ENCODE results near the gene EEF2K.
"Not testable (repeated sequence)": the region's sequence is repeated elsewhere in the genome, so short reads cannot be mapped to it uniquely, and the experiment has no call there.

The EEF2K gene

GRCh38 chr16:22206013-22206841 is at the start of gene EEF2K:
Gene EEF2K (plus strand): TSS chr16:22206278. CDS start chr16:22225730, 19,452 bp downstream.
- in situ Hi-C loops (cut with MboI; ENCODE audit: low pct_unique_long_range_greater_than_20kb, low sequenced_read_pairs), result no loop called here
- peak; percentile 95 for DNase-seq

GRCh38 chr16:22161401-22161800 is 44.7 kb upstream of the EEF2K start:
- in situ Hi-C loops (cut with MboI; ENCODE audit: low pct_unique_long_range_greater_than_20kb, low sequenced_read_pairs), result no loop called here
- no peak for DNase-seq

- no peak for DNase-seq
- in situ Hi-C loops (cut with MboI; ENCODE audit: low pct_unique_long_range_greater_than_20kb, low sequenced_read_pairs), result no loop called here
These were observed 44.0 kb upstream of the EEF2K start, which contains the start of gene SDR42E2 for GRCh38 chr16:22161999-22162655. Gene SDR42E2 (plus strand): TSS chr16:22162506. CDS start chr16:22165583, 3,077 bp downstream.

- DNase-seq, result no peak
- in situ Hi-C loops (cut with MboI; ENCODE audit: low pct_unique_long_range_greater_than_20kb, low sequenced_read_pairs), result no loop called here
These were observed 43.4 kb upstream of the EEF2K start for GRCh38 chr16:22162656-22163009.

GRCh38 chr16:22163806-22164205 is 42.3 kb upstream of the EEF2K start:
- in situ Hi-C loops (cut with MboI; ENCODE audit: low pct_unique_long_range_greater_than_20kb, low sequenced_read_pairs), result no loop called here
- DNase-seq, result no peak

- DNase-seq, result no peak
- in situ Hi-C loops (cut with MboI; ENCODE audit: low pct_unique_long_range_greater_than_20kb, low sequenced_read_pairs), result no loop called here
These were observed 41.6 kb upstream of the EEF2K start for GRCh38 chr16:22164482-22164881.

GRCh38 chr16:22165508-22166285 is 40.4 kb upstream of the EEF2K start:
- DNase-seq, result no peak
- in situ Hi-C loops (cut with MboI; ENCODE audit: low pct_unique_long_range_greater_than_20kb, low sequenced_read_pairs), result no loop called here

GRCh38 chr16:22171953-22172352 is 34.1 kb upstream of the EEF2K start:
- in situ Hi-C loops (cut with MboI; ENCODE audit: low pct_unique_long_range_greater_than_20kb, low sequenced_read_pairs), result no loop called here
- no peak for DNase-seq

GRCh38 chr16:22172642-22173041 is 33.4 kb upstream of the EEF2K start:
- in situ Hi-C loops (cut with MboI; ENCODE audit: low pct_unique_long_range_greater_than_20kb, low sequenced_read_pairs); DNase-seq: not testable (repeated sequence)

- in situ Hi-C loops (cut with MboI; ENCODE audit: low pct_unique_long_range_greater_than_20kb, low sequenced_read_pairs), result loop anchor here (25.0 kb wide), 1 partner anchor 187 kb away; no protein-coding TSS in a partner anchor
- DNase-seq, result no peak
These were observed 31.4 kb upstream of the EEF2K start for GRCh38 chr16:22174642-22175041.

GRCh38 chr16:22177968-22178930 is 27.8 kb upstream of the EEF2K start:
- in situ Hi-C loops (cut with MboI; ENCODE audit: low pct_unique_long_range_greater_than_20kb, low sequenced_read_pairs), result loop anchor here (25.0 kb wide), 1 partner anchor 191 kb away; no protein-coding TSS in a partner anchor
- DNase-seq, result no peak

GRCh38 chr16:22181426-22181825 is 24.7 kb upstream of the EEF2K start:
- in situ Hi-C loops (cut with MboI; ENCODE audit: low pct_unique_long_range_greater_than_20kb, low sequenced_read_pairs), result loop anchor here (25.0 kb wide), 1 partner anchor 194 kb away; no protein-coding TSS in a partner anchor
- DNase-seq, result no peak

GRCh38 chr16:22181843-22182242 is 24.2 kb upstream of the EEF2K start:
- in situ Hi-C loops (cut with MboI; ENCODE audit: low pct_unique_long_range_greater_than_20kb, low sequenced_read_pairs), result loop anchor here (25.0 kb wide), 1 partner anchor 195 kb away; no protein-coding TSS in a partner anchor
- no peak for DNase-seq

- no peak for DNase-seq
- in situ Hi-C loops (cut with MboI; ENCODE audit: low pct_unique_long_range_greater_than_20kb, low sequenced_read_pairs), result loop anchor here (25.0 kb wide), 1 partner anchor 196 kb away; no protein-coding TSS in a partner anchor
These were observed 22.7 kb upstream of the EEF2K start for GRCh38 chr16:22183335-22183734.

- in situ Hi-C loops (cut with MboI; ENCODE audit: low pct_unique_long_range_greater_than_20kb, low sequenced_read_pairs), result loop anchor here (25.0 kb wide), 1 partner anchor 197 kb away; no protein-coding TSS in a partner anchor
These were observed 22.0 kb upstream of the EEF2K start for GRCh38 chr16:22183901-22184614.

GRCh38 chr16:22184615-22184968 is 21.5 kb upstream of the EEF2K start:
- in situ Hi-C loops (cut with MboI; ENCODE audit: low pct_unique_long_range_greater_than_20kb, low sequenced_read_pairs), result loop anchor here (25.0 kb wide), 1 partner anchor 197 kb away; no protein-coding TSS in a partner anchor

More at GRCh38 chr16:22183901-22184614, 22.0 kb upstream of the EEF2K start:
- peak; percentile 42 for DNase-seq

GRCh38 chr16:22186517-22186916 is 19.6 kb upstream of the EEF2K start:
- in situ Hi-C loops (cut with MboI; ENCODE audit: low pct_unique_long_range_greater_than_20kb, low sequenced_read_pairs), result loop anchor here (25.0 kb wide), 1 partner anchor 199 kb away; no protein-coding TSS in a partner anchor

More at GRCh38 chr16:22184615-22184968, 21.5 kb upstream of the EEF2K start:
- no peak for DNase-seq

GRCh38 chr16:22188267-22188594 is 17.8 kb upstream of the EEF2K start:
- in situ Hi-C loops (cut with MboI; ENCODE audit: low pct_unique_long_range_greater_than_20kb, low sequenced_read_pairs), result loop anchor here (25.0 kb wide), 1 partner anchor 201 kb away; no protein-coding TSS in a partner anchor
- no peak for DNase-seq

More at GRCh38 chr16:22186517-22186916, 19.6 kb upstream of the EEF2K start:
- DNase-seq, result no peak
